ENCODE results near the gene MICALL2. TPM values are rescaled to one million over a fixed set of nuclear protein-coding genes. Genes with fewer than 3 reads are reported as not detected.

MICALL2 gene
- polyA plus RNA-seq, 3 donors = 8.2 to 14.9 (median 10.9) TPM

GRCh38 chr7:1388703-1389335, 70.5 kb downstream of the MICALL2 start:
- DNase-seq (ENCODE audit: extremely low read depth in 1 of 11, low read depth in 9 of 11, low spot score in 4 of 11) = no peak

- DNase-seq (ENCODE audit: extremely low read depth in 1 of 11, low read depth in 9 of 11, low spot score in 4 of 11) = no peak
Measured at GRCh38 chr7:1388021-1388702, 71.1 kb downstream of the MICALL2 start.

- no peak for DNase-seq (ENCODE audit: extremely low read depth in 1 of 11, low read depth in 9 of 11, low spot score in 4 of 11)
Measured at GRCh38 chr7:1387261-1387660, 72.0 kb downstream of the MICALL2 start.

GRCh38 chr7:1386623-1387220, 72.5 kb downstream of the MICALL2 start:
- DNase-seq (ENCODE audit: extremely low read depth in 1 of 11, low read depth in 9 of 11, low spot score in 4 of 11) = no peak

GRCh38 chr7:1385809-1386622, 73.3 kb downstream of the MICALL2 start:
- no peak for DNase-seq (ENCODE audit: extremely low read depth in 1 of 11, low read depth in 9 of 11, low spot score in 4 of 11)

- no peak for DNase-seq (ENCODE audit: extremely low read depth in 1 of 11, low read depth in 9 of 11, low spot score in 4 of 11)
Measured at GRCh38 chr7:1385086-1385808, 74.0 kb downstream of the MICALL2 start.

Other genes starting within 250 kb of the MICALL2 start
- gene UNCX, start 226.6 kb downstream of the MICALL2 start, polyA plus RNA-seq (ENCODE audit: insufficient read length in 3 of 3) = 10 to 100 TPM in 2 of 3 donors, 1 to 10 TPM in 1; 9.3 to 14.9 (median 12.6) TPM
- 10 to 100 TPM; 50.0 to 94.7 (median 87.9) TPM for gene INTS1, start 44.9 kb upstream of the MICALL2 start, polyA plus RNA-seq (ENCODE audit: insufficient read length in 3 of 3)
- gene MAFK, start 71.2 kb upstream of the MICALL2 start, polyA plus RNA-seq (ENCODE audit: insufficient read length in 3 of 3) = 10 to 100 TPM in 1 of 3 donors, 1 to 10 TPM in 2; 6.3 to 21.5 (median 9.5) TPM
- gene TMEM184A, start 96.7 kb upstream of the MICALL2 start, polyA plus RNA-seq (ENCODE audit: insufficient read length in 3 of 3) = 10 to 100 TPM in 1 of 3 donors, 1 to 10 TPM in 2; 4.6 to 11.1 (median 6.0) TPM
- 10 to 100 TPM; 28.7 to 37.8 (median 30.4) TPM for gene PSMG3, start 110.6 kb upstream of the MICALL2 start, polyA plus RNA-seq (ENCODE audit: insufficient read length in 3 of 3)
- 10 to 100 TPM in 2 of 3 donors, 1 to 10 TPM in 1; 10.0 to 17.9 (median 14.8) TPM for gene ELFN1, start 210.8 kb upstream of the MICALL2 start, polyA plus RNA-seq (ENCODE audit: insufficient read length in 3 of 3)

Measured in renal cortex interstitium (tissue), 11 donors.